ENCODE measurements around the gene LTBP1. TPM values are rescaled to one million over a fixed set of nuclear protein-coding genes. Genes with fewer than 3 reads are reported as not detected.

The LTBP1 gene
- total RNA-seq, 6 experiments from 2014 or later = 260 to 409 (median 335) TPM

GRCh38 chr2:33291278-33292013 lies 344.7 kb downstream of the LTBP1 start:
- Mint-ChIP-seq H3K27ac (peak overlapping the region; percentile 84), H3K9me3 (no peaks in the 10 kb centered on the region), H3K27me3 (ENCODE audit: insufficient read depth) (peaks cover 3% of the 10 kb centered on the region; the same call in 1 of the 2 replicates), H3K36me3 (ENCODE audit: low read depth) (peaks cover 59% of the 10 kb centered on the region), H3K4me3 (peak overlapping the region; percentile 61), H3K4me1 (ENCODE audit: low read depth) (peaks cover 67% of the 10 kb centered on the region)
- peak; percentile 75 for DNase-seq
- no peak for TF ChIP-seq CTCF (IDR thresholded peaks at IDR 0.05)

GRCh38 chr2:33292063-33292462 lies 345.3 kb downstream of the LTBP1 start:
- H3K4me1 Mint-ChIP-seq (ENCODE audit: low read depth) = peaks cover 73% of the 10 kb centered on the region
- TF ChIP-seq CTCF (IDR thresholded peaks at IDR 0.05) = no peak
- H3K27ac Mint-ChIP-seq = peak overlapping the region; percentile 84
- peak overlapping the region; percentile 61 for H3K4me3 Mint-ChIP-seq
- DNase-seq = no peak
- H3K27me3 Mint-ChIP-seq (ENCODE audit: insufficient read depth) = peaks cover 3% of the 10 kb centered on the region; the same call in 1 of the 2 replicates
- no peaks in the 10 kb centered on the region for H3K9me3 Mint-ChIP-seq
- peaks cover 61% of the 10 kb centered on the region for H3K36me3 Mint-ChIP-seq (ENCODE audit: low read depth)

- H3K4me3 Mint-ChIP-seq = no peak overlapping the region
- H3K9me3 Mint-ChIP-seq = no peaks in the 10 kb centered on the region
- no peak for TF ChIP-seq CTCF (IDR thresholded peaks at IDR 0.05)
- no peak overlapping the region for H3K27ac Mint-ChIP-seq
- H3K4me1 Mint-ChIP-seq (ENCODE audit: low read depth) = peaks cover 73% of the 10 kb centered on the region
- no peak for DNase-seq
- H3K27me3 Mint-ChIP-seq (ENCODE audit: insufficient read depth) = peaks cover 3% of the 10 kb centered on the region; the same call in 1 of the 2 replicates
- H3K36me3 Mint-ChIP-seq (ENCODE audit: low read depth) = peaks cover 52% of the 10 kb centered on the region
Observed at GRCh38 chr2:33292981-33293595, 346.3 kb downstream of the LTBP1 start.

- no peaks in the 10 kb centered on the region for H3K9me3 Mint-ChIP-seq
- DNase-seq = peak; percentile 84
- H3K27ac Mint-ChIP-seq = peak overlapping the region; percentile 73
- no peak for TF ChIP-seq CTCF (IDR thresholded peaks at IDR 0.05)
- H3K4me3 Mint-ChIP-seq = no peak overlapping the region
- peaks cover 33% of the 10 kb centered on the region for H3K4me1 Mint-ChIP-seq (ENCODE audit: low read depth)
- peaks cover 3% of the 10 kb centered on the region for H3K27me3 Mint-ChIP-seq (ENCODE audit: insufficient read depth)
- peaks cover 58% of the 10 kb centered on the region for H3K36me3 Mint-ChIP-seq (ENCODE audit: low read depth)
Observed at GRCh38 chr2:33298233-33298632, 351.5 kb downstream of the LTBP1 start.

- Mint-ChIP-seq H3K27ac (no peak overlapping the region), H3K4me1 (ENCODE audit: low read depth) (peaks cover 35% of the 10 kb centered on the region), H3K9me3 (no peaks in the 10 kb centered on the region), H3K27me3 (ENCODE audit: insufficient read depth) (peaks cover 4% of the 10 kb centered on the region), H3K36me3 (ENCODE audit: low read depth) (peaks cover 68% of the 10 kb centered on the region), H3K4me3 (no peak overlapping the region)
- no peak for TF ChIP-seq CTCF (IDR thresholded peaks at IDR 0.05)
- DNase-seq = no peak
Observed at GRCh38 chr2:33301355-33301754, 354.6 kb downstream of the LTBP1 start.

Data from HFFc6 (cell line).